Endodermal cell (in vitro differentiated cells): ENCODE measurements around the gene EMC10. TPM values are rescaled to one million over a fixed set of nuclear protein-coding genes. Genes with fewer than 3 reads are reported as not detected.

Experiments
- DNase-seq: peaks from one replicate; pipeline ENCODE4 v3.0.0-alpha.2; 2017
- H3K27ac ChIP-seq: 2 replicates; pipeline ENCODE4 v1.5.1; 2013; ENCODE audit warnings: mild to moderate bottlenecking, low read depth, low read length, moderate library complexity
- H3K27me3 ChIP-seq: 2 replicates; pipeline ENCODE4 v1.6.1; 2013; ENCODE audit warnings: mild to moderate bottlenecking, low read length, moderate library complexity; ENCODE audit not compliant: insufficient read depth, control insufficient read depth, poor library complexity, severe bottlenecking
- H3K36me3 ChIP-seq: 2 replicates; pipeline ENCODE4 v1.7.0; 2013; ENCODE audit warnings: mild to moderate bottlenecking, low read length, moderate library complexity; ENCODE audit not compliant: control insufficient read depth, insufficient read depth
- H3K4me1 ChIP-seq: one replicate; pipeline ENCODE4 v1.7.0; 2013; ENCODE audit warnings: low read length; ENCODE audit not compliant: control insufficient read depth, insufficient read depth
- H3K4me3 ChIP-seq: 2 replicates; pipeline ENCODE4 v1.5.1; 2013; ENCODE audit warnings: mild to moderate bottlenecking, low read length, moderate library complexity
- H3K9ac ChIP-seq: 2 replicates; pipeline ENCODE4 v1.6.1; 2013; ENCODE audit warnings: mild to moderate bottlenecking, low read length, moderate library complexity; ENCODE audit not compliant: poor library complexity, severe bottlenecking; ENCODE audit errors: extremely low read depth
- H3K9me3 ChIP-seq: 2 replicates; pipeline ENCODE4 v1.6.1; 2013; ENCODE audit warnings: mild to moderate bottlenecking, low read length, moderate library complexity; ENCODE audit not compliant: control insufficient read depth
- H3K27ac Mint-ChIP-seq: 2 replicates; pipeline ENCODE4 v1.8.0; 2020; ENCODE audit warnings: mixed read lengths
- H3K27me3 Mint-ChIP-seq: 2 replicates; pipeline ENCODE4 v1.8.0; 2021; ENCODE audit warnings: mild to moderate bottlenecking, mixed read lengths; ENCODE audit not compliant: insufficient read depth
- H3K36me3 Mint-ChIP-seq: 2 replicates; pipeline ENCODE4 v1.8.0; 2020; ENCODE audit warnings: low read depth, mixed read lengths
- H3K4me1 Mint-ChIP-seq: 2 replicates; pipeline ENCODE4 v1.8.0; 2020; ENCODE audit warnings: mixed read lengths
- H3K4me3 Mint-ChIP-seq: 2 replicates; pipeline ENCODE4 v1.8.0; 2020; ENCODE audit warnings: mild to moderate bottlenecking, moderate library complexity, mixed read lengths
- H3K9me3 Mint-ChIP-seq: 2 replicates; pipeline ENCODE4 v1.8.0; 2020; ENCODE audit warnings: mild to moderate bottlenecking, mixed read lengths
- CTCF ChIP-seq: fragments of 200-600 bp; sonication (generic); conservative IDR thresholded peaks from 2 replicates; pipeline ENCODE4 v1.5.0; 2021; ENCODE audit warnings: antibody characterized with exemption, mild to moderate bottlenecking
- WGBS, 2 experiments: methylation state at CpG; one replicate each; pipeline versions ENCODE4 v1.1.5 to v1.1.7; 2013; ENCODE audit warnings: missing lambda C conversion rate in 2 of 2, mixed read lengths in 1 of 2; ENCODE audit not compliant: insufficient coverage in 1 of 2, insufficient read length in 1 of 2; 5-methylcytosine and 5-hydroxymethylcytosine counted together
- total RNA-seq, 2 donors: library from RNA; stranded (reverse); fragmentation: NEBNext Ultra II Directional in 1 of 2; extraction: Animal tissue kit (Norgen Biotek cat#: 25700) in 1 of 2; gene quantifications; 2 replicates in 1 of 2; 3 replicates in 1 of 2; pipeline ENCODE4 v1.2.1, GENCODE V29; 2021

Gene EMC10
- total RNA-seq, 2 donors from 2014 or later, result 119 to 123 TPM

DNA sequence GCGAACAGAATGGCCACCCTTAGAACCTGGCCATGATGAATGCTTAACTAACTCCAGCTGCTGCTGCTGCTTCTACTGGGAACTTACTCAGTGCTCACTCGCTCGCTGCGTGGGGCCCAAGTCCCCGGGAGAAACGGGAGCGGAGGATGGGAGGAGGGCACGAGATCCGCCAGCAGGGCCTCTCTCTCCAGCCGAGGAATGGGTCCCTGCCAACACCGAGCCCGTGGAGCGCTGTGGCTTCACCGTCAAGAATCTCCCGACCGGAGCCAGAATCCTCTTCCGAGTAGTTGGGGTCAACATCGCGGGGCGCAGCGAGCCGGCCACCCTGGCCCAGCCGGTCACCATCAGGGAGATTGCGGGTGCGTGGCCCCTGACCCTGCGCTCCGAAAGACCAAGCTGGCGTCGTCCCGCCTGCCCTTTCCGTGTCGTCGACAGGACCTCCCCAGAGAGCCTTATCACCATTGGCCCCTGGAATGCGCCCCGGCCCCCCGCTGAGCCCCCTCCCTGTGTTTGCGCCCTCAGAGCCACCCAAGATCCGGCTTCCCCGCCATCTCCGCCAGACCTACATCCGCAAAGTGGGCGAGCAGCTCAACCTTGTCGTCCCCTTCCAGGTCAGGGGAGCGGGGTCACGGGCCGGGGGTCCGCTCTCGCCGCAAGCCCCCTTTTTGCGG lies 17.8 kb upstream of the EMC10 start:
- no peaks in the 10 kb centered on the region for H3K9me3 Mint-ChIP-seq
- H3K36me3 Mint-ChIP-seq, result no peaks in the 10 kb centered on the region
- H3K36me3 ChIP-seq, result no peaks in the 10 kb centered on the region
- H3K4me3 Mint-ChIP-seq, result no peak overlapping the region
- H3K4me1 ChIP-seq, result no peaks in the 10 kb centered on the region
- H3K27ac ChIP-seq, result no peak overlapping the region
- no peaks in the 10 kb centered on the region for H3K9me3 ChIP-seq
- H3K27me3 Mint-ChIP-seq, result peaks cover 14% of the 10 kb centered on the region
- H3K4me1 Mint-ChIP-seq, result no peaks in the 10 kb centered on the region
- H3K27me3 ChIP-seq, result no peaks in the 10 kb centered on the region
- DNase-seq, result no peak
- 87 to 94% methylated on average over 18 to 50 of the region's 50 CpGs for WGBS, 2 experiments
- TF ChIP-seq CTCF, result no peak
- H3K9ac ChIP-seq, result no peak overlapping the region
- no peak overlapping the region for H3K27ac Mint-ChIP-seq
- no peak overlapping the region for H3K4me3 ChIP-seq

- H3K27me3 Mint-ChIP-seq, result peaks cover 14% of the 10 kb centered on the region
- H3K4me3 Mint-ChIP-seq, result no peak overlapping the region
- H3K9me3 ChIP-seq, result no peaks in the 10 kb centered on the region
- no peak overlapping the region for H3K9ac ChIP-seq
- H3K36me3 ChIP-seq, result no peaks in the 10 kb centered on the region
- no peaks in the 10 kb centered on the region for H3K9me3 Mint-ChIP-seq
- DNase-seq, result no peak
- no peaks in the 10 kb centered on the region for H3K27me3 ChIP-seq
- H3K4me1 ChIP-seq, result no peaks in the 10 kb centered on the region
- no peak overlapping the region for H3K27ac Mint-ChIP-seq
- H3K27ac ChIP-seq, result no peak overlapping the region
- H3K36me3 Mint-ChIP-seq, result no peaks in the 10 kb centered on the region
- H3K4me1 Mint-ChIP-seq, result no peaks in the 10 kb centered on the region
- 80 to 89% methylated on average over 1 to 32 of the region's 32 CpGs for WGBS, 2 experiments
- H3K4me3 ChIP-seq, result no peak overlapping the region
- no peak for TF ChIP-seq CTCF
Measured at GRCh38 chr19:50459067-50459456, 17.2 kb upstream of the EMC10 start.

DNA sequence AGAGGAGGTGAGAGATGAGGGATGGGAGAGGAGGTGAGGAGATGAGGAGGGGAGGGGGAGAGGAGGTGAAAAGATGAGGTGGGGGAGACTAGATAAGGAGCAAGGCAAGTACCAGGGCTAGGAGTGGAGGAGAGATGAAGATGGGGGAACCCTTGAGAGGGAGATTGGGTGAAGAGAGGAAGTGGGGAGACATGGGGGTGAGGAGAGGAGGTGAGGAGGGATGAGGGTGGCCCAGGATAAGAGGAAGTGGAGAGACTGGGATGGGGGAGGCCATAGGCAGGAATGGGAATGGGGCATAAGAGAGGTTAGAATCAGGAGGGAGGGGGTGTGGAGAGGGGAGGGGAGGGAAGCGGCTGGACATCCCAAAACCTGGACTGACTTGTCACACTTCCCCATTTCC lies 16.7 kb upstream of the EMC10 start:
- DNase-seq, result no peak
- WGBS, 2 experiments, result 83 to 100% methylated on average over 1 of the region's 1 CpG

More for the DNA sequence above, 16.7 kb upstream of the EMC10 start:
- TF ChIP-seq CTCF, result no peak
- no peaks in the 10 kb centered on the region for H3K4me1 ChIP-seq
- Mint-ChIP-seq H3K27me3 (peaks cover 14% of the 10 kb centered on the region), H3K27ac (no peak overlapping the region), H3K4me3 (no peak overlapping the region), H3K9me3 (no peaks in the 10 kb centered on the region), H3K36me3 (no peaks in the 10 kb centered on the region), H3K4me1 (no peaks in the 10 kb centered on the region)
- H3K9me3 ChIP-seq, result no peaks in the 10 kb centered on the region
- no peaks in the 10 kb centered on the region for H3K36me3 ChIP-seq
- no peak overlapping the region for H3K4me3 ChIP-seq
- H3K27me3 ChIP-seq, result no peaks in the 10 kb centered on the region
- no peak overlapping the region for H3K9ac ChIP-seq
- no peak overlapping the region for H3K27ac ChIP-seq
